Hepatocyte (in vitro differentiated cells): ENCODE measurements around the gene ACTR1A.

Source experiments
- CTCF ChIP-seq: fragments of 200-600 bp; sonication (generic); IDR thresholded peaks from 2 replicates; pipeline ENCODE4 v1.5.1; 2016; ENCODE audit warnings: antibody characterized with exemption, mild to moderate bottlenecking; ENCODE audit not compliant: poor library complexity
- EZH2 ChIP-seq: fragments of 200-600 bp; sonication (generic); IDR thresholded peaks from 2 replicates; pipeline ENCODE4 v1.6.1; 2016; ENCODE audit warnings: antibody characterized with exemption, mild to moderate bottlenecking, borderline replicate concordance
- EZH2phosphoT487 ChIP-seq: fragments of 200-600 bp; sonication (generic); IDR thresholded peaks from one replicate; pipeline ENCODE4 v1.6.1; 2018; ENCODE audit warnings: antibody characterized with exemption, mild to moderate bottlenecking, low read depth, moderate library complexity; ENCODE audit not compliant: unreplicated experiment, severe bottlenecking

GRCh38 chr10:102433619-102434046 is 68.9 kb downstream of the ACTR1A start:
- TF ChIP-seq CTCF, result no peak
- TF ChIP-seq EZH2phosphoT487, result no peak
- no peak for TF ChIP-seq EZH2
